MCF 10A (cell line): ENCODE results near the gene ANKRD30A. TPM values are rescaled to one million over a fixed set of nuclear protein-coding genes. Genes with fewer than 3 reads are reported as not detected.
A peak's percentile ranks its signal among the peaks of the same experiment; 100 is the strongest.

Experiments
- BruUV-seq: library from RNA; stranded (reverse); fragments of 400-500 nt; replicated peaks from 2 replicates; lab custom pipeline; 2021; lab: Mats Ljungman, UMichigan
- CTCF ChIA-PET: fragments of 300-600 bp; sonication (Branson Sonifier 250); formaldehyde crosslinking; extraction: SDS; loops from one replicate; lab custom pipeline; 2021; ENCODE audit warnings: antibody characterized with exemption, inconsistent platforms; lab: Yijun Ruan, JAX
- POLR2A ChIA-PET: fragments of 300-600, 350-650 bp; sonication (Branson Sonifier 250); formaldehyde crosslinking; extraction: SDS; loops from one replicate; lab custom pipeline; 2020; ENCODE audit warnings: antibody characterized with exemption, inconsistent platforms; lab: Yijun Ruan, JAX
- DNase-seq: peaks from one replicate; pipeline ENCODE4 v3.0.0-alpha.2; 2018; ENCODE audit not compliant: unreplicated experiment
- H3K27ac Mint-ChIP-seq: one replicate; pipeline ENCODE4 v1.8.0; 2022; ENCODE audit warnings: mild to moderate bottlenecking, low read depth, mixed read lengths; ENCODE audit not compliant: unreplicated experiment
- H3K27me3 Mint-ChIP-seq: one replicate; pipeline ENCODE4 v1.8.0; 2022; ENCODE audit warnings: mixed read lengths; ENCODE audit not compliant: insufficient read depth, unreplicated experiment
- H3K36me3 Mint-ChIP-seq: one replicate; pipeline ENCODE4 v1.8.0; 2022; ENCODE audit warnings: mild to moderate bottlenecking, moderate library complexity, mixed read lengths; ENCODE audit not compliant: insufficient read depth, unreplicated experiment
- H3K4me1 Mint-ChIP-seq: one replicate; pipeline ENCODE4 v1.8.0; 2022; ENCODE audit warnings: mixed read lengths; ENCODE audit not compliant: insufficient read depth, unreplicated experiment
- H3K4me3 Mint-ChIP-seq: one replicate; pipeline ENCODE4 v1.8.0; 2022; ENCODE audit warnings: mild to moderate bottlenecking, moderate library complexity, mixed read lengths; ENCODE audit not compliant: unreplicated experiment
- H3K9me3 Mint-ChIP-seq: one replicate; pipeline ENCODE4 v1.8.0; 2022; ENCODE audit warnings: mixed read lengths; ENCODE audit not compliant: unreplicated experiment
- intact Hi-C: fragments of 100-400 bp; cut with micrococcal nuclease; formaldehyde crosslinking; loops from 2 replicates; pipeline ENCODE4 v1.14.1; 2022
- total RNA-seq: library from RNA; stranded (reverse); gene quantifications from 2 replicates; pipeline ENCODE4 v1.2.3, GENCODE V29; 2022
- TF ChIP-seq, protein P1 (sequence below): fragments of 200-600 bp; IDR thresholded peaks from one replicate; pipeline ENCODE4 v1.8.0; 2022; ENCODE audit warnings: antibody characterized with exemption, mild to moderate bottlenecking; ENCODE audit not compliant: unreplicated experiment

Gene ANKRD30A
- total RNA-seq, 1 experiment from 2014 or later: not detected

DNA sequence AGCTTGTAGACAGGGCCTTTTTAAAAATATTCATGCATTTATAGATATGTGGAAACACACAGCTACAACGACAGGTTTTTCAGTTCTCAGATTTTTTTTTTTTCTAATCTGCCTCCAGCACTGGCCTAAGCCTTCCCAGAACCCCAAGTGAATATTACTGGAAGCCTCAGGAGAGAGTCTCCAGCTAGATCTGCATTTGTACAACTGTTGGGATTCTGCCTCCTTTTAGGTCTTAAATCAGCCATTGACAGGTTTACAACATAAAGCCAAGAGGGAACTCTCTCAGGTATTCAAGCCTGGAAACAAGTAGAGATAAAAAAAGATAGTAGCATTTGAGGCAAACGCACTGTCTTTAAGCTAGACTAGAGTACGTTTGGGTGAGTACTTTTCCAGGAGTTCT lies 275.8 kb downstream of the ANKRD30A start:
- Mint-ChIP-seq H3K4me1 (peaks cover 6% of the 10 kb centered on the region), H3K36me3 (no peaks in the 10 kb centered on the region), H3K27ac (no peak overlapping the region), H3K27me3 (no peaks in the 10 kb centered on the region), H3K4me3 (no peak overlapping the region), H3K9me3 (no peaks in the 10 kb centered on the region)
- ChIA-PET CTCF (interaction anchor here (1.0 kb wide), 1 partner anchor 94 kb away, joined by 3 read pairs; no protein-coding TSS in a partner anchor), POLR2A (no interaction called here)
- DNase-seq: no peak
- TF ChIP-seq, protein P1, sequence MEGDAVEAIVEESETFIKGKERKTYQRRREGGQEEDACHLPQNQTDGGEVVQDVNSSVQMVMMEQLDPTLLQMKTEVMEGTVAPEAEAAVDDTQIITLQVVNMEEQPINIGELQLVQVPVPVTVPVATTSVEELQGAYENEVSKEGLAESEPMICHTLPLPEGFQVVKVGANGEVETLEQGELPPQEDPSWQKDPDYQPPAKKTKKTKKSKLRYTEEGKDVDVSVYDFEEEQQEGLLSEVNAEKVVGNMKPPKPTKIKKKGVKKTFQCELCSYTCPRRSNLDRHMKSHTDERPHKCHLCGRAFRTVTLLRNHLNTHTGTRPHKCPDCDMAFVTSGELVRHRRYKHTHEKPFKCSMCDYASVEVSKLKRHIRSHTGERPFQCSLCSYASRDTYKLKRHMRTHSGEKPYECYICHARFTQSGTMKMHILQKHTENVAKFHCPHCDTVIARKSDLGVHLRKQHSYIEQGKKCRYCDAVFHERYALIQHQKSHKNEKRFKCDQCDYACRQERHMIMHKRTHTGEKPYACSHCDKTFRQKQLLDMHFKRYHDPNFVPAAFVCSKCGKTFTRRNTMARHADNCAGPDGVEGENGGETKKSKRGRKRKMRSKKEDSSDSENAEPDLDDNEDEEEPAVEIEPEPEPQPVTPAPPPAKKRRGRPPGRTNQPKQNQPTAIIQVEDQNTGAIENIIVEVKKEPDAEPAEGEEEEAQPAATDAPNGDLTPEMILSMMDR: no peak
- BruUV-seq: no TSS peak
- intact Hi-C loops: no loop called here

DNA sequence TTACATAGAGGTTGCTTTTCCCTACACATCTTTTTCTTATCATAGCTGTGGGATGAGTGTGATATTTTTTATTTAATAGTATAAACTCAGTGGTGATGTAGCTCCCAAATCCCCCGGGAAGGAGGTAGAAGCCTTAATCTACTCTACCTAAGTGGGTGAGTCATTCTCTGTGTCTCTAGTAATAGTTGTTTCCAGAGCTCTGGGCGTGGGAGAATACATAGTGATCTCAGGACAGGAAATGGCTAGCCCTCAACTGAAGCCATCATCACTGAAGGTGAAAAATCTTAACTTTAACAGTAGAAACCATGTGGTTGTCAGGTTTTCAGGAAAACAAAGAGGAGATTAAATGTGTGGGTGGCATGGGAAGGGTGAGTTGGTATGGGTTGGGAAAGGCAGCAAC lies 278.4 kb downstream of the ANKRD30A start:
- POLR2A ChIA-PET: no interaction called here
- peaks cover 11% of the 10 kb centered on the region for H3K9me3 Mint-ChIP-seq

More for the DNA sequence above, 278.4 kb downstream of the ANKRD30A start:
- intact Hi-C loops: no loop called here
- peak overlapping the region; percentile 67 for H3K27ac Mint-ChIP-seq
- no peak for DNase-seq
- no peaks in the 10 kb centered on the region for H3K36me3 Mint-ChIP-seq
- no peaks in the 10 kb centered on the region for H3K27me3 Mint-ChIP-seq
- no TSS peak for BruUV-seq
- peaks cover 6% of the 10 kb centered on the region for H3K4me1 Mint-ChIP-seq
- TF ChIP-seq, protein P1: no peak
- CTCF ChIA-PET: interaction anchor here (0.6 kb wide), 1 partner anchor 44 kb away, joined by 3 read pairs; no protein-coding TSS in a partner anchor
- H3K4me3 Mint-ChIP-seq: no peak overlapping the region
